Neural progenitor cell (in vitro differentiated cells): Measurements from ENCODE around the gene TBK1. TPM values are rescaled to one million over a fixed set of nuclear protein-coding genes. Genes with fewer than 3 reads are reported as not detected.

Experiments
- DNase-seq: peaks from one replicate; pipeline ENCODE4 v3.0.0-alpha.2; 2016; ENCODE audit warnings: low spot score
- H2AFZ ChIP-seq: fragments of 200-600 bp; sonication (generic); replicated peaks from 2 replicates; pipeline ENCODE4 v1.6.1; 2016; ENCODE audit warnings: antibody characterized with exemption
- H3F3A ChIP-seq: fragments of 200-600 bp; sonication (generic); 2 replicates; pipeline ENCODE4 v1.6.1; 2016; ENCODE audit warnings: antibody characterized with exemption, low read depth
- H3K27ac ChIP-seq: fragments of 200-600 bp; sonication (generic); 2 replicates; pipeline ENCODE4 v1.5.1; 2016; ENCODE audit warnings: mild to moderate bottlenecking
- H3K27me3 ChIP-seq: fragments of 200-600 bp; sonication (generic); 2 replicates; pipeline ENCODE4 v1.6.1; 2016; ENCODE audit warnings: mild to moderate bottlenecking, moderate library complexity
- H3K36me3 ChIP-seq: fragments of 200-600 bp; sonication (generic); 2 replicates; pipeline ENCODE4 v1.5.1; 2016
- H3K4me1 ChIP-seq: fragments of 200-600 bp; sonication (generic); 2 replicates; pipeline ENCODE4 v1.6.1; 2016; ENCODE audit warnings: mixed run types
- H3K4me2 ChIP-seq: fragments of 200-600 bp; sonication (generic); 2 replicates; pipeline ENCODE4 v1.6.1; 2016
- H3K4me3 ChIP-seq: fragments of 200-600 bp; sonication (generic); 2 replicates; pipeline ENCODE4 v1.5.1; 2016
- H3K79me2 ChIP-seq: fragments of 200-600 bp; sonication (generic); 2 replicates; pipeline ENCODE4 v1.6.1; 2016; ENCODE audit warnings: low read depth
- H3K9ac ChIP-seq: fragments of 200-600 bp; sonication (generic); 2 replicates; pipeline ENCODE4 v1.6.1; 2016
- H3K9me3 ChIP-seq: fragments of 200-600 bp; sonication (generic); 2 replicates; pipeline ENCODE4 v1.5.1; 2016; ENCODE audit warnings: low read depth
- H4K20me1 ChIP-seq: fragments of 200-600 bp; sonication (generic); 2 replicates; pipeline ENCODE4 v1.6.1; 2016; ENCODE audit warnings: low read depth
- H3K27ac Mint-ChIP-seq: 3 replicates; pipeline ENCODE4 v1.8.0; 2021; ENCODE audit warnings: mixed read lengths
- H3K27me3 Mint-ChIP-seq: 2 replicates; pipeline ENCODE4 v1.8.0; 2022; ENCODE audit warnings: low read depth, mild to moderate bottlenecking, inconsistent platforms, moderate library complexity, mixed read lengths; ENCODE audit not compliant: insufficient read depth
- H3K36me3 Mint-ChIP-seq: 3 replicates; pipeline ENCODE4 v1.8.0; 2021; ENCODE audit warnings: mixed read lengths
- H3K4me1 Mint-ChIP-seq: 3 replicates; pipeline ENCODE4 v1.8.0; 2021; ENCODE audit warnings: mixed read lengths
- H3K4me3 Mint-ChIP-seq: 3 replicates; pipeline ENCODE4 v1.8.0; 2021; ENCODE audit warnings: mild to moderate bottlenecking, moderate library complexity, mixed read lengths
- H3K9me3 Mint-ChIP-seq: 3 replicates; pipeline ENCODE4 v1.8.0; 2020; ENCODE audit warnings: mixed read lengths
- EZH2 ChIP-seq: fragments of 200-600 bp; sonication (generic); IDR thresholded peaks from 2 replicates; pipeline ENCODE4 v1.6.1; 2017; ENCODE audit warnings: antibody characterized with exemption, mild to moderate bottlenecking, moderate library complexity
- EZH2phosphoT487 ChIP-seq: fragments of 200-600 bp; sonication (generic); IDR thresholded peaks from 2 replicates; pipeline ENCODE4 v1.6.1; 2017; ENCODE audit warnings: antibody characterized with exemption
- total RNA-seq: library from RNA; depleted of rRNA; stranded (reverse); fragments of >200 nt; gene quantifications from 2 replicates; pipeline ENCODE4 v1.2.3, GENCODE V29; 2015; ENCODE audit warnings: low replicate concordance
- TF ChIP-seq, protein P1 (sequence below): fragments of 200-600 bp; sonication (generic); IDR thresholded peaks from 2 replicates; pipeline ENCODE4 v1.5.1; 2017; ENCODE audit warnings: antibody characterized with exemption, mild to moderate bottlenecking

TBK1 gene
- total RNA-seq, 1 donor from 2014 or later = 51.3 TPM

DNA sequence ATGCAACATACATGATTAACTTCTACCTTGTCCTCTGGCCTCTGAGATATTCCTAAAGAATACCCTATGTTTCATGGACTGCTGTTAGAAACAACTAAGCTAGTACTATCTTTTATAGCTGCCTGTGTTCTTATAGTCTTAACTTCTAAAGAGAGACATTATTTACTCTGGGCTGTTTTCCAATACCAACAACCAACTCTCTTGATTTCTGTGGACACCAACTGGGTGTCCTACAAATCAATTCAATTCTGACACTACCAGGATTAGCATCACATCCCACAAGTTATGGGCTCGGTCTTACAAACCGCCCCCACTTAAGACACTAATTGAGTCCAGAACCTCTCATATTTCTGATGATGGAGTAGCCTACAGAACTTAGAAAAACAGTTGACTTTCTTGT, 39.5 kb upstream of the TBK1 start:
- Histone ChIP-seq H3K27me3 (no peaks in the 10 kb centered on the region), H3K4me1 (peaks cover 11% of the 10 kb centered on the region), H3K79me2 (peaks cover 42% of the 10 kb centered on the region), H3K4me2 (no peak overlapping the region), H3K4me3 (no peak overlapping the region), H3F3A (peaks cover 4% of the 10 kb centered on the region), H3K9ac (no peak overlapping the region), H2AFZ (no peak overlapping the region), H3K9me3 (no peaks in the 10 kb centered on the region), H3K27ac (no peak overlapping the region), H3K36me3 (peaks cover 29% of the 10 kb centered on the region), H4K20me1 (peaks cover 23% of the 10 kb centered on the region)
- DNase-seq = no peak
- Mint-ChIP-seq H3K36me3 (peaks cover 14% of the 10 kb centered on the region), H3K4me3 (no peak overlapping the region), H3K9me3 (no peaks in the 10 kb centered on the region), H3K27ac (no peak overlapping the region), H3K4me1 (peaks cover 12% of the 10 kb centered on the region), H3K27me3 (no peaks in the 10 kb centered on the region)
- no peak for TF ChIP-seq EZH2phosphoT487

DNA sequence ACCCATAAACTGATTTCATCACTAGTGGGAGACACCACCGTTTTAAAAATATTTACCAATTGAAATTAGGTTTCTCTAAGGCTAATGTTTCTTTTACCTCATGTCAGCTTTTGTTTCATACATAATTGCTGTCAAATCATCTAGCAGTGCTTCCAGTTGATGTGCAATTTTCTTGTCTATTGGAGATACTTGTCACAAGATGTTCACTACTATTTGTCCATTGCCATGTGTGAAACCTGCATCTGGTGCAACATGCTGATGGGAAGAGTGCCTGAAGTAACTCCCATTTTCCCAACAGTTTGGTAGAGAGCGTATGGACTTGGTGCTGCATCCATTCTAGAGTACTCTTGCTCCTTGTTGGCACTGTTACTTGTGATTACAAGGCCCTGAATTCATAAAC, 38.0 kb upstream of the TBK1 start:
- Histone ChIP-seq H3K27me3 (no peaks in the 10 kb centered on the region), H3K4me1 (no peaks in the 10 kb centered on the region), H3K36me3 (peaks cover 40% of the 10 kb centered on the region), H3K9me3 (no peaks in the 10 kb centered on the region), H3K4me2 (no peak overlapping the region), H3K79me2 (peaks cover 28% of the 10 kb centered on the region), H4K20me1 (peaks cover 9% of the 10 kb centered on the region), H2AFZ (no peak overlapping the region), H3F3A (no peaks in the 10 kb centered on the region), H3K9ac (no peak overlapping the region), H3K27ac (no peak overlapping the region), H3K4me3 (no peak overlapping the region)
- Mint-ChIP-seq H3K4me3 (no peak overlapping the region), H3K27ac (no peak overlapping the region), H3K36me3 (peaks cover 16% of the 10 kb centered on the region), H3K27me3 (no peaks in the 10 kb centered on the region), H3K4me1 (no peaks in the 10 kb centered on the region), H3K9me3 (no peaks in the 10 kb centered on the region)
- no peak for DNase-seq
- TF ChIP-seq EZH2phosphoT487 (no peak), EZH2 (no peak)
- TF ChIP-seq, protein P1, sequence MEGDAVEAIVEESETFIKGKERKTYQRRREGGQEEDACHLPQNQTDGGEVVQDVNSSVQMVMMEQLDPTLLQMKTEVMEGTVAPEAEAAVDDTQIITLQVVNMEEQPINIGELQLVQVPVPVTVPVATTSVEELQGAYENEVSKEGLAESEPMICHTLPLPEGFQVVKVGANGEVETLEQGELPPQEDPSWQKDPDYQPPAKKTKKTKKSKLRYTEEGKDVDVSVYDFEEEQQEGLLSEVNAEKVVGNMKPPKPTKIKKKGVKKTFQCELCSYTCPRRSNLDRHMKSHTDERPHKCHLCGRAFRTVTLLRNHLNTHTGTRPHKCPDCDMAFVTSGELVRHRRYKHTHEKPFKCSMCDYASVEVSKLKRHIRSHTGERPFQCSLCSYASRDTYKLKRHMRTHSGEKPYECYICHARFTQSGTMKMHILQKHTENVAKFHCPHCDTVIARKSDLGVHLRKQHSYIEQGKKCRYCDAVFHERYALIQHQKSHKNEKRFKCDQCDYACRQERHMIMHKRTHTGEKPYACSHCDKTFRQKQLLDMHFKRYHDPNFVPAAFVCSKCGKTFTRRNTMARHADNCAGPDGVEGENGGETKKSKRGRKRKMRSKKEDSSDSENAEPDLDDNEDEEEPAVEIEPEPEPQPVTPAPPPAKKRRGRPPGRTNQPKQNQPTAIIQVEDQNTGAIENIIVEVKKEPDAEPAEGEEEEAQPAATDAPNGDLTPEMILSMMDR = no peak

DNA sequence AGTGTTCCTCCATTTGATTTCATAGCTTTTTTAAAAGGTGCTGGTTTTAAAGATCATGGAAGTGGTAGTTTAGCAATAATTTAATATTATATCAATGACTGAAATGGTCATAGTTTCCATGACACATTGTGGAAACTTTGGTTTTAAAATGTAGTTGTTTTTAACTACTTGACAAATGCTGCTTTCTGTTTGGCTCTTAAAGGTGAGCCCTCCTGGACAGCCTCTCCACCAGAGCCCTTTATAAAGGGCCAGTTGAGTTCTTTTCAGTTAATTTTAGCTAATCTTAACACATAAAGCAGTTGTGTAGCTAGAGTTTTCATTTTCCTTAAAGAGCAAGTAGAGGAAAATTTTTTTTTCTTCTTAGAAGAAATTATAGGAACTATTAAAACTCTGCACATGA, 33.7 kb upstream of the TBK1 start:
- Histone ChIP-seq H3K4me3 (no peak overlapping the region), H3K4me1 (no peaks in the 10 kb centered on the region), H3K4me2 (no peak overlapping the region), H3K79me2 (no peaks in the 10 kb centered on the region), H3K9me3 (no peaks in the 10 kb centered on the region), H3K36me3 (peaks cover 57% of the 10 kb centered on the region), H2AFZ (no peak overlapping the region), H3K27me3 (no peaks in the 10 kb centered on the region), H3F3A (no peaks in the 10 kb centered on the region), H4K20me1 (no peaks in the 10 kb centered on the region), H3K27ac (no peak overlapping the region), H3K9ac (no peak overlapping the region)
- H3K27me3 Mint-ChIP-seq = peaks cover 3% of the 10 kb centered on the region
- no peak overlapping the region for H3K27ac Mint-ChIP-seq
- no peaks in the 10 kb centered on the region for H3K4me1 Mint-ChIP-seq
- H3K36me3 Mint-ChIP-seq = peaks cover 16% of the 10 kb centered on the region
- TF ChIP-seq EZH2phosphoT487 (no peak), EZH2 (no peak)
- TF ChIP-seq, protein P1 = no peak
- H3K9me3 Mint-ChIP-seq = no peaks in the 10 kb centered on the region
- H3K4me3 Mint-ChIP-seq = no peak overlapping the region
- no peak for DNase-seq

DNA sequence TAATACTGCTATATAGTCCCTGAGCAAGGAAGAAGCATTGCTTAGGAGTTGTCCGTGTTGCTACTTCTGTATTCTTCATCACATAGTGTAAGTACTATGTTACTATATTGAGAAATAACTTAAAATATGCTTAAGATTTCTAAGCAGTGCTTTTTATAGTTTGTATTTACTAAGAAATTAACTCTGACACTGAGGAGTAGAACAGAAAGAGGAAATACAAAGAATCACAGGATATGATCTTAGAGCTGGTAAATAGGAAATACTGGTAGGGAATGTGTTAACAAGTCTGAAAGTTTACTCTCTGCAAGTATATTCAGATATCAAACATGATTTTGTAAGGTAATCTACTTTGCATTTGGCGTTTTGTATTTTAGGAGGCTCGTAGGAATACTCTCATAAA, 32.2 kb upstream of the TBK1 start:
- DNase-seq = no peak
- H2AFZ ChIP-seq = no peak overlapping the region
- H3K36me3 ChIP-seq = peaks cover 64% of the 10 kb centered on the region
- no peaks in the 10 kb centered on the region for H3K27me3 ChIP-seq
- H3K9ac ChIP-seq = no peak overlapping the region
- H4K20me1 ChIP-seq = no peaks in the 10 kb centered on the region
- Mint-ChIP-seq H3K36me3 (peaks cover 22% of the 10 kb centered on the region), H3K27me3 (peaks cover 3% of the 10 kb centered on the region), H3K4me3 (no peak overlapping the region), H3K27ac (no peak overlapping the region), H3K4me1 (no peaks in the 10 kb centered on the region), H3K9me3 (no peaks in the 10 kb centered on the region)
- no peaks in the 10 kb centered on the region for H3F3A ChIP-seq
- H3K79me2 ChIP-seq = no peaks in the 10 kb centered on the region
- H3K4me3 ChIP-seq = no peak overlapping the region
- H3K4me2 ChIP-seq = no peak overlapping the region
- H3K4me1 ChIP-seq = no peaks in the 10 kb centered on the region
- TF ChIP-seq EZH2phosphoT487 = no peak
- no peak overlapping the region for H3K27ac ChIP-seq
- H3K9me3 ChIP-seq = no peaks in the 10 kb centered on the region
